PC-9 (cell line): Measurements from ENCODE around the gene CLDN19. TPM values are rescaled to one million over a fixed set of nuclear protein-coding genes. Genes with fewer than 3 reads are reported as not detected.

Experiments
- BruUV-seq: library from RNA; stranded (reverse); fragments of 400-500 nt; replicated peaks from 2 replicates; lab custom pipeline; 2021; lab: Mats Ljungman, UMichigan
- CTCF ChIA-PET: fragments of 300-600 bp; sonication (Branson Sonifier 250); formaldehyde crosslinking; loops from one replicate; lab custom pipeline; 2022; ENCODE audit warnings: antibody characterized with exemption; lab: Charles Lee
- POLR2A ChIA-PET: fragments of 300-600 bp; sonication (Branson Sonifier 250); formaldehyde crosslinking; loops from one replicate; lab custom pipeline; 2022; ENCODE audit warnings: antibody characterized with exemption; ENCODE audit not compliant: unreplicated experiment; lab: Charles Lee
- DNase-seq, 2 experiments: peaks; one replicate each; pipeline versions ENCODE4 v3.0.0 to v3.0.0-alpha.2; 2015 to 2022; ENCODE audit warnings: mixed read lengths in 1 of 2
- H2AFZ ChIP-seq: fragments of 200-600 bp; sonication (generic); 2 replicates; pipeline ENCODE4 v1.8.1; 2017; ENCODE audit warnings: antibody characterized with exemption
- H3F3A ChIP-seq: fragments of 200-600 bp; sonication (generic); 2 replicates; pipeline ENCODE4 v1.8.1; 2017; ENCODE audit warnings: antibody characterized with exemption, mild to moderate bottlenecking, low read depth; ENCODE audit not compliant: insufficient read depth
- H3K27ac ChIP-seq: fragments of 200-600 bp; sonication (generic); 2 replicates; pipeline ENCODE4 v1.6.1; 2016; ENCODE audit warnings: mixed run types
- H3K27me3 ChIP-seq: fragments of 200-600 bp; sonication (generic); 2 replicates; pipeline ENCODE4 v1.6.1; 2016; ENCODE audit warnings: low read depth, mixed run types; ENCODE audit not compliant: insufficient read depth
- H3K36me3 ChIP-seq: fragments of 200-600 bp; sonication (generic); 2 replicates; pipeline ENCODE4 v1.6.1; 2016; ENCODE audit warnings: low read depth, mixed run types
- H3K4me1 ChIP-seq: fragments of 200-600 bp; sonication (generic); replicated peaks from 2 replicates; pipeline ENCODE4 v1.6.1; 2016; ENCODE audit warnings: mixed run types; ENCODE audit not compliant: insufficient read depth
- H3K4me2 ChIP-seq: fragments of 200-600 bp; sonication (generic); 2 replicates; pipeline ENCODE4 v1.6.1; 2017; ENCODE audit warnings: mixed run types
- H3K4me3 ChIP-seq: fragments of 200-600 bp; sonication (generic); 2 replicates; pipeline ENCODE4 v1.6.1; 2016; ENCODE audit warnings: mixed run types
- H3K79me2 ChIP-seq: fragments of 200-600 bp; sonication (generic); 2 replicates; pipeline ENCODE4 v1.6.1; 2017; ENCODE audit warnings: low read depth, mixed run types
- H3K9me2 ChIP-seq: fragments of 200-600 bp; sonication (generic); 2 replicates; pipeline ENCODE4 v1.8.1; 2017; ENCODE audit warnings: mild to moderate bottlenecking; ENCODE audit not compliant: insufficient read depth
- H3K9me3 ChIP-seq: fragments of 200-600 bp; sonication (generic); 2 replicates; pipeline ENCODE4 v1.8.1; 2016; ENCODE audit warnings: low read depth; ENCODE audit not compliant: insufficient read depth
- H4K20me1 ChIP-seq: fragments of 200-600 bp; sonication (generic); 2 replicates; pipeline ENCODE4 v1.8.1; 2017; ENCODE audit not compliant: insufficient read depth
- CTCF ChIP-seq: fragments of 200-600 bp; sonication (generic); conservative IDR thresholded peaks from 2 replicates; pipeline ENCODE4 v1.6.1; 2017; ENCODE audit warnings: mixed run types, antibody characterized with exemption, mild to moderate bottlenecking, moderate library complexity
- EZH2 ChIP-seq: fragments of 200-600 bp; sonication (generic); IDR thresholded peaks from 2 replicates; pipeline ENCODE4 v1.8.0; 2017; ENCODE audit warnings: antibody characterized with exemption, low read depth
- intact Hi-C: fragments of 100-400 bp; cut with micrococcal nuclease; formaldehyde crosslinking; loops from one replicate; pipeline ENCODE4 v1.10.0; 2022; ENCODE audit not compliant: unreplicated experiment
- total RNA-seq: library from RNA; stranded (reverse); gene quantifications from 2 replicates; pipeline ENCODE4 v1.2.3, GENCODE V29; 2021

CLDN19 gene
- total RNA-seq, 1 experiment from 2014 or later = not detected

- H3K4me2 ChIP-seq = no peak overlapping the region
- no peaks in the 10 kb centered on the region for H3F3A ChIP-seq
- intact Hi-C loops = no loop called here
- H3K4me1 ChIP-seq = no peaks in the 10 kb centered on the region
- no peak overlapping the region for H3K4me3 ChIP-seq
- ChIA-PET POLR2A (no interaction called here), CTCF (no interaction called here)
- no peak for DNase-seq
- no peak overlapping the region for H3K27ac ChIP-seq
- H3K9me2 ChIP-seq = no peaks in the 10 kb centered on the region
- no peak overlapping the region for H2AFZ ChIP-seq
- no peaks in the 10 kb centered on the region for H3K36me3 ChIP-seq
- BruUV-seq = no TSS peak
- H3K9me3 ChIP-seq = no peaks in the 10 kb centered on the region
- no peaks in the 10 kb centered on the region for H3K27me3 ChIP-seq
- H4K20me1 ChIP-seq = no peaks in the 10 kb centered on the region
- no peak for TF ChIP-seq CTCF
- TF ChIP-seq EZH2 = no peak
- no peaks in the 10 kb centered on the region for H3K79me2 ChIP-seq
These were observed 10.0 kb upstream of the CLDN19 start for GRCh38 chr1:42750041-42750440.

GRCh38 chr1:42748461-42749410, 8.7 kb upstream of the CLDN19 start:
- POLR2A ChIA-PET = interaction anchor here (0.6 kb wide), 1 partner anchor 335 kb away, joined by 3 read pairs; no protein-coding TSS in a partner anchor
- BruUV-seq = no TSS peak

GRCh38 chr1:42748021-42748420, 8.0 kb upstream of the CLDN19 start:
- POLR2A ChIA-PET = no interaction called here
- no peaks in the 10 kb centered on the region for H3K9me2 ChIP-seq
- H3K4me1 ChIP-seq = no peaks in the 10 kb centered on the region
- intact Hi-C loops = no loop called here
- H3K36me3 ChIP-seq = no peaks in the 10 kb centered on the region
- no TSS peak for BruUV-seq
- H3K9me3 ChIP-seq = no peaks in the 10 kb centered on the region
- no peaks in the 10 kb centered on the region for H3F3A ChIP-seq
- H3K4me3 ChIP-seq = no peak overlapping the region
- TF ChIP-seq EZH2 = no peak
- no peak for TF ChIP-seq CTCF
- H3K79me2 ChIP-seq = no peaks in the 10 kb centered on the region
- no peak for DNase-seq
- no peak overlapping the region for H2AFZ ChIP-seq
- CTCF ChIA-PET = no interaction called here
- no peaks in the 10 kb centered on the region for H3K27me3 ChIP-seq
- H3K4me2 ChIP-seq = no peak overlapping the region
- H4K20me1 ChIP-seq = no peaks in the 10 kb centered on the region
- H3K27ac ChIP-seq = no peak overlapping the region

More at GRCh38 chr1:42748461-42749410, 8.7 kb upstream of the CLDN19 start:
- Histone ChIP-seq H3K27me3 (no peaks in the 10 kb centered on the region), H3K27ac (no peak overlapping the region), H3K79me2 (no peaks in the 10 kb centered on the region), H3K9me2 (no peaks in the 10 kb centered on the region), H3K4me3 (no peak overlapping the region), H3K4me1 (no peaks in the 10 kb centered on the region), H3F3A (no peaks in the 10 kb centered on the region), H4K20me1 (no peaks in the 10 kb centered on the region), H3K4me2 (no peak overlapping the region), H3K36me3 (no peaks in the 10 kb centered on the region), H3K9me3 (no peaks in the 10 kb centered on the region), H2AFZ (no peak overlapping the region)
- TF ChIP-seq EZH2 = no peak
- TF ChIP-seq CTCF = no peak
- intact Hi-C loops = no loop called here
- CTCF ChIA-PET = no interaction called here
- DNase-seq = no peak
